ENCODE measurements around the gene COL20A1. TPM values are rescaled to one million over a fixed set of nuclear protein-coding genes. Genes with fewer than 3 reads are reported as not detected.

Gene COL20A1
- total RNA-seq, 4 donors from 2014 or later: not detected

- no peak for ATAC-seq (ENCODE audit: low FRiP score)
- DNase-seq (ENCODE audit: low spot score): no peak
- TF ChIP-seq, protein P1, sequence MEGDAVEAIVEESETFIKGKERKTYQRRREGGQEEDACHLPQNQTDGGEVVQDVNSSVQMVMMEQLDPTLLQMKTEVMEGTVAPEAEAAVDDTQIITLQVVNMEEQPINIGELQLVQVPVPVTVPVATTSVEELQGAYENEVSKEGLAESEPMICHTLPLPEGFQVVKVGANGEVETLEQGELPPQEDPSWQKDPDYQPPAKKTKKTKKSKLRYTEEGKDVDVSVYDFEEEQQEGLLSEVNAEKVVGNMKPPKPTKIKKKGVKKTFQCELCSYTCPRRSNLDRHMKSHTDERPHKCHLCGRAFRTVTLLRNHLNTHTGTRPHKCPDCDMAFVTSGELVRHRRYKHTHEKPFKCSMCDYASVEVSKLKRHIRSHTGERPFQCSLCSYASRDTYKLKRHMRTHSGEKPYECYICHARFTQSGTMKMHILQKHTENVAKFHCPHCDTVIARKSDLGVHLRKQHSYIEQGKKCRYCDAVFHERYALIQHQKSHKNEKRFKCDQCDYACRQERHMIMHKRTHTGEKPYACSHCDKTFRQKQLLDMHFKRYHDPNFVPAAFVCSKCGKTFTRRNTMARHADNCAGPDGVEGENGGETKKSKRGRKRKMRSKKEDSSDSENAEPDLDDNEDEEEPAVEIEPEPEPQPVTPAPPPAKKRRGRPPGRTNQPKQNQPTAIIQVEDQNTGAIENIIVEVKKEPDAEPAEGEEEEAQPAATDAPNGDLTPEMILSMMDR (IDR thresholded peaks at IDR 0.05): no peak
Measured at GRCh38 chr20:63292292-63292701, 689 bp upstream of the COL20A1 start.

- ATAC-seq (ENCODE audit: low FRiP score): no peak
- no peak for DNase-seq (ENCODE audit: low spot score)
- TF ChIP-seq, protein P1 (IDR thresholded peaks at IDR 0.05): no peak
Measured at GRCh38 chr20:63293456-63293855, 470 bp downstream of the COL20A1 start.

DNA sequence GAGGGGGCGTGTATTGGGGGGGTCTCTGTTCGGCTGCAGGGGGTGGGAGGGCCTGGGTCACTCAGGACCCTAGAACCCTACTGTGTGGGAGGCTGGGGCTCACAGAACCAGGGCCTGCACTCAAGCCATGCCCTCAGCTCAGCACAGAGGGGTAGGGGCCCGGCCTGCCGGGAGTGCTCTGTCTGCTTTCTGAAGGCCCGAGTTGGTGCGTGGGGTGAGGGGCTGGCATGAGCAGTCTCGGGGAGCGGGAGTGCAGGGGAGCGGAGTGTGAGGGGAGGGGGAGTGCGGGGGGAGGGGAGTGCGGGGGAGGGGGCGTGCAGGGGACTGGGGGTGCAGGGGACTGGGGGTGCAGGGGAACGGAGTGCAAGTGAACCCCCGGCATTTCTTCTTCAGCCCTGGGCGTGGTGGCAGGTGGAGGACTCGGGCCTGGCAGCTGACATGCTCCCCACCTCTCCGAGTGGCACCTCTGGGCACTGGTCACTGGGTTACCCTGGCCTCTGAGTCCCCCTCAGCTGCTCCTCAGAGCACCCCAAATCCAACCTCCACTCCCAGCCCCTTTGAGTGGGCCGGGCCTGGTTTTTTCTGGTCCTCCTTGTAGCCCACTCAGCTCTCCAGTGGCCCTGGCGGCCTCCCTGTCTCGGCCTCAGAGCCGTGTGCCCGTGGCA is 1.0 kb downstream of the COL20A1 start:
- TF ChIP-seq, protein P1 (IDR thresholded peaks at IDR 0.05): no peak
- no peak for ATAC-seq (ENCODE audit: low FRiP score)
- DNase-seq (ENCODE audit: low spot score): no peak

DNA sequence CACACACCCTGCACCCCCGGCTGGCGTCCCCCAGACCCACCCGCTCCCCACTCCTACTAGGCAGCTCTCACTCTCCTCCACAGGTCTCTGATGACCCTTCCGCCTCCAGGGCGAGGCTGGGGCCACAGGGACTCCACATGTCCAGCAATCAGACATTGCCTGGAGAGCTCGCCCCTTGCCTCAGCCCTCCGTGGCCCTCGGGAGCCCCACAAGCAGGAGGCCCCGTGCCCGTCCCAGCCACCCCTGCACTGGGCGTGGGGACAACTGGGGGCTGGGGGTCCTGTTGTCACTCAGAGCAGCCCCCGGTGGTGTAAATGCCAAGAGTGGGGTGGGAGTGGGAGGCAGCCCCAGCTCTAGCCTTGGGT is 1.5 kb downstream of the COL20A1 start:
- DNase-seq (ENCODE audit: low spot score) (no peak), ATAC-seq (ENCODE audit: low FRiP score) (no peak)
- TF ChIP-seq, protein P1 (IDR thresholded peaks at IDR 0.05): no peak

GRCh38 chr20:63295018-63295417 is 2.0 kb downstream of the COL20A1 start:
- DNase-seq (ENCODE audit: low spot score) (no peak), ATAC-seq (ENCODE audit: low FRiP score) (no peak)
- TF ChIP-seq, protein P1 (IDR thresholded peaks at IDR 0.05): no peak

GRCh38 chr20:63295422-63295821 is 2.4 kb downstream of the COL20A1 start:
- ATAC-seq (ENCODE audit: low FRiP score) (no peak), DNase-seq (ENCODE audit: low spot score) (no peak)
- TF ChIP-seq, protein P1 (IDR thresholded peaks at IDR 0.05): no peak

- ATAC-seq (ENCODE audit: low FRiP score): no peak
- DNase-seq (ENCODE audit: low spot score): no peak
- TF ChIP-seq, protein P1 (IDR thresholded peaks at IDR 0.05): no peak
Measured at GRCh38 chr20:63295846-63296245, 2.9 kb downstream of the COL20A1 start.
